Coronary artery (tissue), 2 donors: Measurements from ENCODE around the gene F11.
"Not testable (repeated sequence)": the region's sequence is repeated elsewhere in the genome, so short reads cannot be mapped to it uniquely, and the experiment has no call there.

Experiments
- DNase-seq: peaks from one replicate; pipeline ENCODE4 v3.0.0-alpha.2; 2017; ENCODE audit warnings: low spot score
- H3K27ac ChIP-seq, 2 donors: fragments of 200-600 bp; sonication (generic); one replicate each; pipeline ENCODE4 v1.5.1; 2016 to 2019
- H3K4me3 ChIP-seq: fragments of 200-600 bp; sonication (generic); 2 replicates; pipeline ENCODE4 v1.5.1; 2016; ENCODE audit warnings: mild to moderate bottlenecking, moderate library complexity
- TF ChIP-seq, protein P1 (sequence below): fragments of 200-600 bp; sonication (generic); IDR thresholded peaks from one replicate; pipeline ENCODE4 v1.5.1; 2019; ENCODE audit warnings: antibody characterized with exemption

Gene F11

GRCh38 chr4:186241616-186242015 is 24.4 kb upstream of the F11 start:
- TF ChIP-seq, protein P1, sequence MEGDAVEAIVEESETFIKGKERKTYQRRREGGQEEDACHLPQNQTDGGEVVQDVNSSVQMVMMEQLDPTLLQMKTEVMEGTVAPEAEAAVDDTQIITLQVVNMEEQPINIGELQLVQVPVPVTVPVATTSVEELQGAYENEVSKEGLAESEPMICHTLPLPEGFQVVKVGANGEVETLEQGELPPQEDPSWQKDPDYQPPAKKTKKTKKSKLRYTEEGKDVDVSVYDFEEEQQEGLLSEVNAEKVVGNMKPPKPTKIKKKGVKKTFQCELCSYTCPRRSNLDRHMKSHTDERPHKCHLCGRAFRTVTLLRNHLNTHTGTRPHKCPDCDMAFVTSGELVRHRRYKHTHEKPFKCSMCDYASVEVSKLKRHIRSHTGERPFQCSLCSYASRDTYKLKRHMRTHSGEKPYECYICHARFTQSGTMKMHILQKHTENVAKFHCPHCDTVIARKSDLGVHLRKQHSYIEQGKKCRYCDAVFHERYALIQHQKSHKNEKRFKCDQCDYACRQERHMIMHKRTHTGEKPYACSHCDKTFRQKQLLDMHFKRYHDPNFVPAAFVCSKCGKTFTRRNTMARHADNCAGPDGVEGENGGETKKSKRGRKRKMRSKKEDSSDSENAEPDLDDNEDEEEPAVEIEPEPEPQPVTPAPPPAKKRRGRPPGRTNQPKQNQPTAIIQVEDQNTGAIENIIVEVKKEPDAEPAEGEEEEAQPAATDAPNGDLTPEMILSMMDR: no peak
- no peak overlapping the region for H3K4me3 ChIP-seq
- no peak overlapping the region for H3K27ac ChIP-seq
- DNase-seq: no peak

- not testable (repeated sequence) for H3K4me3 ChIP-seq, H3K27ac ChIP-seq, DNase-seq
Measured at GRCh38 chr4:186242031-186242430, 24.0 kb upstream of the F11 start.

GRCh38 chr4:186243331-186243730 is 22.7 kb upstream of the F11 start:
- Histone ChIP-seq H3K27ac (no peak overlapping the region), H3K4me3 (no peak overlapping the region)
- no peak for DNase-seq
- TF ChIP-seq, protein P1: no peak

DNA sequence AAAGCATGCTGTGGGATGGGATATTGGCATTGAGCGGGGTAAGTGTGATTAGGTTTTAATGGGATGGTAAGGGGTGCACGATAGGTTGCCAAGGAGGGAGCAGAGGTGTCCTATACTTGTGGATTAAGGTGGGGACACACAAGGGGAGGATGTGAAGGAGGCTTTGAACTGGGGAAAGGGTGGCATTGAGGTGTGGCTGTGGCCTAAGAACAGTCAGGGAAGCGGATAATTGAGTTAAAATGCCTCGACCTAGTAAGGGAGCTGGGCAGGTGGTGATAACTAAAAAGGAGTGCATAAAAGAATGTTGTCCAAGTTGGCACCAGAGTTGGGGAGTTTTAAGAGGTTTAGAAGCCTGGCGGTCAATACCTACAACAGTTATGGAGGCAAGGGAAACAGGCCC is 21.2 kb upstream of the F11 start:
- Histone ChIP-seq H3K27ac (no peak overlapping the region), H3K4me3 (no peak overlapping the region)
- no peak for DNase-seq
- TF ChIP-seq, protein P1: no peak

- H3K27ac ChIP-seq, H3K4me3 ChIP-seq, DNase-seq: not testable (repeated sequence)
Measured at GRCh38 chr4:186247062-186247752, 18.8 kb upstream of the F11 start.

- H3K27ac ChIP-seq: no peak overlapping the region
- DNase-seq: no peak
Measured at GRCh38 chr4:186248643-186249042, 17.3 kb upstream of the F11 start.

GRCh38 chr4:186249785-186250754 is 15.9 kb upstream of the F11 start:
- Histone ChIP-seq H3K4me3 (no peak overlapping the region), H3K27ac (no peak overlapping the region)
- TF ChIP-seq, protein P1: no peak
- DNase-seq: no peak

More at GRCh38 chr4:186248643-186249042, 17.3 kb upstream of the F11 start:
- H3K4me3 ChIP-seq: no peak overlapping the region
- TF ChIP-seq, protein P1: no peak

GRCh38 chr4:186250760-186251159 is 15.2 kb upstream of the F11 start:
- Histone ChIP-seq H3K27ac (no peak overlapping the region), H3K4me3 (no peak overlapping the region)
- TF ChIP-seq, protein P1: no peak
- no peak for DNase-seq
